GM23248 (cell line): Measurements from ENCODE around the gene MAP6D1. TPM values are rescaled to one million over a fixed set of nuclear protein-coding genes. Genes with fewer than 3 reads are reported as not detected.
A peak's percentile ranks its signal among the peaks of the same experiment; 100 is the strongest.

Experiments
- DNase-seq: peaks from one replicate; pipeline ENCODE4 v3.0.0-alpha.2; 2015
- H2AFZ ChIP-seq: fragments of 200-600 bp; sonication (generic); 2 replicates; pipeline ENCODE4 v1.6.1; 2016; ENCODE audit warnings: antibody characterized with exemption
- H3F3A ChIP-seq: fragments of 200-600 bp; sonication (generic); 2 replicates; pipeline ENCODE4 v1.6.1; 2016; ENCODE audit warnings: mild to moderate bottlenecking, antibody characterized with exemption, mixed run types; ENCODE audit not compliant: insufficient read depth
- H3K27ac ChIP-seq: fragments of 200-600 bp; sonication (generic); 2 replicates; pipeline ENCODE4 v1.5.1; 2016; ENCODE audit warnings: mild to moderate bottlenecking
- H3K27me3 ChIP-seq: fragments of 200-600 bp; sonication (generic); replicated peaks from 2 replicates; pipeline ENCODE4 v1.6.1; 2016; ENCODE audit warnings: mild to moderate bottlenecking; ENCODE audit not compliant: insufficient read depth
- H3K36me3 ChIP-seq: fragments of 200-600 bp; sonication (generic); 2 replicates; pipeline ENCODE4 v1.6.1; 2016; ENCODE audit warnings: low read depth, mild to moderate bottlenecking
- H3K4me1 ChIP-seq: fragments of 200-600 bp; sonication (generic); 2 replicates; pipeline ENCODE4 v1.6.1; 2016; ENCODE audit warnings: mild to moderate bottlenecking; ENCODE audit not compliant: insufficient read depth
- H3K4me2 ChIP-seq: fragments of 200-600 bp; sonication (generic); one replicate; pipeline ENCODE4 v1.6.1; 2016; ENCODE audit warnings: mild to moderate bottlenecking; ENCODE audit not compliant: unreplicated experiment
- H3K4me3 ChIP-seq: fragments of 200-600 bp; sonication (generic); 2 replicates; pipeline ENCODE4 v1.5.1; 2016; ENCODE audit warnings: mild to moderate bottlenecking
- H3K79me2 ChIP-seq: fragments of 200-600 bp; sonication (generic); 2 replicates; pipeline ENCODE4 v1.6.1; 2016; ENCODE audit warnings: mild to moderate bottlenecking; ENCODE audit not compliant: insufficient read depth
- H3K9ac ChIP-seq: fragments of 200-600 bp; sonication (generic); 2 replicates; pipeline ENCODE4 v1.6.1; 2016; ENCODE audit warnings: mild to moderate bottlenecking
- H3K9me2 ChIP-seq: fragments of 200-600 bp; sonication (generic); 2 replicates; pipeline ENCODE4 v1.6.1; 2016; ENCODE audit warnings: mixed run types, mild to moderate bottlenecking, moderate library complexity; ENCODE audit not compliant: insufficient read depth
- H3K9me3 ChIP-seq: fragments of 200-600 bp; sonication (generic); one replicate; pipeline ENCODE4 v1.6.1; 2017; ENCODE audit warnings: low read depth
- H4K20me1 ChIP-seq: fragments of 200-600 bp; sonication (generic); 2 replicates; pipeline ENCODE4 v1.6.0; 2016; ENCODE audit not compliant: insufficient read depth
- EZH2 ChIP-seq: fragments of 200-600 bp; sonication (generic); IDR thresholded peaks from 2 replicates; pipeline ENCODE4 v1.6.1; 2018; ENCODE audit warnings: antibody characterized with exemption, mild to moderate bottlenecking; ENCODE audit not compliant: insufficient read depth, poor library complexity, severe bottlenecking
- EZH2phosphoT487 ChIP-seq: fragments of 200-600 bp; sonication (generic); IDR thresholded peaks from 2 replicates; pipeline ENCODE4 v1.6.1; 2018; ENCODE audit warnings: antibody characterized with exemption, moderate library complexity, mild to moderate bottlenecking, low read depth; ENCODE audit not compliant: insufficient read depth
- WGBS, 2 experiments: methylation state at CpG; one replicate each; pipeline ENCODE4 v1.1.6; 2015 to 2017; ENCODE audit warnings: low lambda C conversion rate in 2 of 2, low coverage in 1 of 2; ENCODE audit errors: missing lambda C conversion rate in 2 of 2; 5-methylcytosine and 5-hydroxymethylcytosine counted together
- in situ Hi-C: fragments of 300-500 bp; cut with MboI; formaldehyde crosslinking; loops from 2 replicates; pipeline ENCODE4 v1.15.0; 2020
- polyA plus RNA-seq: library from polyadenylated mRNA; unstranded; fragments of >200 nt; fragmentation: Nextera tagmentation; extraction: Ambion mirVana; gene quantifications from 2 replicates; pipeline ENCODE4 v1.2.1, GENCODE V29; 2016
- total RNA-seq: library from RNA; depleted of rRNA; stranded (reverse); fragments of >200 nt; shearing (Covaris generic); gene quantifications from 2 replicates; pipeline ENCODE4 v1.2.3, GENCODE V29; 2014

The MAP6D1 gene
- total and polyA plus RNA-seq, 2 experiments from 2014 or later, result 2.8 to 5.5 TPM

GRCh38 chr3:183774631-183775030, 50.7 kb downstream of the MAP6D1 start:
- peak overlapping the region; percentile 51 for H3K27ac ChIP-seq
- TF ChIP-seq EZH2, result no peak
- no peak for TF ChIP-seq EZH2phosphoT487
- in situ Hi-C loops, result no loop called here
- H3K79me2 ChIP-seq, result 0 out of 2 replicates have a peak, but pooled peaks cover 4% of the 10 kb centered on the region
- H3K9ac ChIP-seq, result no peak overlapping the region
- peak overlapping the region; percentile 37 for H3K4me3 ChIP-seq
- H3K36me3 ChIP-seq, result peaks cover 38% of the 10 kb centered on the region
- peaks cover 33% of the 10 kb centered on the region for H3F3A ChIP-seq
- H3K4me1 ChIP-seq, result peaks cover 41% of the 10 kb centered on the region
- no peaks in the 10 kb centered on the region for H3K27me3 ChIP-seq
- WGBS, 2 experiments, result 13 to 23% methylated on average over 3 of the region's 3 CpGs
- H3K4me2 ChIP-seq, result peak overlapping the region; percentile 69
- H2AFZ ChIP-seq, result no peak overlapping the region
- no peaks in the 10 kb centered on the region for H3K9me3 ChIP-seq
- H4K20me1 ChIP-seq, result no peaks in the 10 kb centered on the region
- H3K9me2 ChIP-seq, result no peaks in the 10 kb centered on the region
- DNase-seq, result peak; percentile 84

DNA sequence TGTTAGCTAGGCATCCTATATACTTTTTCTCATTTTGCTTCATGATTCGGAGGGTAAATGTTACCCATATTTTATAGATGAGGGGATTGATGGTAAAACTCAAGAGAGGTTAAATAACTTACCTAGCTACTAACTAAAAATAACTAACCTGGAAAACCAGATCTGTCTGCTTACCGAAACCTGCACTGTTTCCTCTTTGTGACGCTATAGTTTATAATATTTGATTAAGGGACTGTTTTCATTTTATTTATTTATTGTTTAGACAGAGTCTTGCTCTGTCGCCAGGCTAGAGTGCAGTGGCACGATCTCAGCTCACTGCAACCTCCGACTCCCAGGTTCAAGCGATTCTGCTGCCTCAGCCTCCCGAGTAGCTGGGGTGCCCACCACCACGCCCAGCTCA, 55.9 kb downstream of the MAP6D1 start:
- in situ Hi-C loops, result loop anchor here (10.0 kb wide), 1 partner anchor 295 kb away; no protein-coding TSS in a partner anchor
- H3K36me3 ChIP-seq, result peaks cover 13% of the 10 kb centered on the region

DNA sequence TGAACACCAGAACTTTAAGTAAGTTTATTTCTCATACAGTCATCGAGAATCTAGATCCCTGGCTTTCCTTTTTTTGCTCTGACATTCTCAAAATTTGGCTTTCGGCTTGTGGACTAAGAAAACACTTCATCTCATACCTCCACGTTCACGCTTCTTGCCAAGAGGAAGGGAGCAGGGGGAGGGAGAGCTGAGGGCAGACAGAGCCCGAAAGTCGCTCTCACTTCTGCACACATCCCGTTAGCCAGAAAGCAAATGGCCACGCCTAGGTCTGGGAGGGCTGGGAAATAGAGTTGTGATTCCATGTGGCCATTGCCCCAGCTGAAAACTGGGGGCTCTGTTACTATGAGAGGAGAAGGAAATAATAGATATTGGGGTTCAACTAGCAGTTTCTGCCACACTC, 57.3 kb downstream of the MAP6D1 start:
- WGBS, 2 experiments, result 88 to 94% methylated on average over 8 of the region's 8 CpGs
- Histone ChIP-seq H3K9ac (no peak overlapping the region), H2AFZ (no peak overlapping the region), H3K4me2 (no peak overlapping the region), H3K27me3 (no peaks in the 10 kb centered on the region), H3K4me3 (no peak overlapping the region), H3K36me3 (peaks cover 14% of the 10 kb centered on the region), H3K9me3 (no peaks in the 10 kb centered on the region), H4K20me1 (no peaks in the 10 kb centered on the region), H3K9me2 (no peaks in the 10 kb centered on the region), H3K27ac (no peak overlapping the region), H3F3A (peaks cover 14% of the 10 kb centered on the region), H3K79me2 (0 out of 2 replicates have a peak, but pooled peaks cover 4% of the 10 kb centered on the region), H3K4me1 (peaks cover 9% of the 10 kb centered on the region)
- in situ Hi-C loops, result loop anchor here (10.0 kb wide), 1 partner anchor 293 kb away; no protein-coding TSS in a partner anchor
- TF ChIP-seq EZH2, result no peak
- no peak for TF ChIP-seq EZH2phosphoT487
- no peak for DNase-seq

More for the DNA sequence above, 55.9 kb downstream of the MAP6D1 start:
- Histone ChIP-seq H3K9me3 (no peaks in the 10 kb centered on the region), H4K20me1 (no peaks in the 10 kb centered on the region), H3K9me2 (no peaks in the 10 kb centered on the region), H3F3A (peaks cover 23% of the 10 kb centered on the region), H3K4me1 (peaks cover 20% of the 10 kb centered on the region), H3K4me3 (no peak overlapping the region), H3K4me2 (no peak overlapping the region), H3K27ac (no peak overlapping the region), H3K27me3 (no peaks in the 10 kb centered on the region), H2AFZ (no peak overlapping the region), H3K79me2 (0 out of 2 replicates have a peak, but pooled peaks cover 4% of the 10 kb centered on the region), H3K9ac (no peak overlapping the region)
- no peak for TF ChIP-seq EZH2phosphoT487
- no peak for TF ChIP-seq EZH2
- no peak for DNase-seq
- 98% methylated on average over 9 of the region's 9 CpGs for WGBS, 2 experiments

GRCh38 chr3:183766745-183767606, 58.4 kb downstream of the MAP6D1 start:
- H3K9me3 ChIP-seq, result no peaks in the 10 kb centered on the region
- TF ChIP-seq EZH2phosphoT487, result no peak
- TF ChIP-seq EZH2, result no peak
- H3K4me2 ChIP-seq, result no peak overlapping the region
- no peaks in the 10 kb centered on the region for H3K79me2 ChIP-seq
- H3K9me2 ChIP-seq, result no peaks in the 10 kb centered on the region
- no peaks in the 10 kb centered on the region for H3K27me3 ChIP-seq
- no peaks in the 10 kb centered on the region for H4K20me1 ChIP-seq
- H3F3A ChIP-seq, result peaks cover 11% of the 10 kb centered on the region
- DNase-seq, result peak; percentile 85
- H3K9ac ChIP-seq, result no peak overlapping the region
- 70 to 77% methylated on average over 9 of the region's 9 CpGs for WGBS, 2 experiments
- no peak overlapping the region for H3K27ac ChIP-seq
- H3K4me1 ChIP-seq, result peaks cover 9% of the 10 kb centered on the region
- in situ Hi-C loops, result loop anchor here (10.0 kb wide), 1 partner anchor 292 kb away; no protein-coding TSS in a partner anchor
- H2AFZ ChIP-seq, result no peak overlapping the region
- no peak overlapping the region for H3K4me3 ChIP-seq
- peaks cover 19% of the 10 kb centered on the region for H3K36me3 ChIP-seq
